ENCODE measurements around the gene SPATC1L. TPM values are rescaled to one million over a fixed set of nuclear protein-coding genes. Genes with fewer than 3 reads are reported as not detected.

Gene SPATC1L
- total and polyA plus RNA-seq, 2 of the 8 experiments (the other 6 are each of a cell fraction or from before 2014, with no cell fraction given) = 24.9 to 50.0 TPM

- no peak for DNase-seq (ENCODE audit: low read depth in 1 of 2, low spot score in 2 of 2)
- H2AFZ ChIP-seq (ENCODE audit: low read length) = no peak overlapping the region
- H3K4me3 ChIP-seq (ENCODE audit: extremely low read depth in 1 of 4, insufficient read depth in 2 of 4, low read depth in 3 of 4, low read length in 4 of 4) = no peak overlapping the region
- H2BK120ac ChIP-seq (replicated peaks; ENCODE audit: low read depth, low read length) = no peak overlapping the region
- H3K4me2 ChIP-seq (ENCODE audit: insufficient read depth in 1 of 2, low read depth in 2 of 2, low read length in 2 of 2) = no peak overlapping the region
- no peaks in the 10 kb centered on the region; a peak in 1 of 4 replicates for H3K9me3 ChIP-seq (ENCODE audit: insufficient read depth in 2 of 2, low read depth in 1 of 2, low read length in 1 of 2)
- H2BK12ac ChIP-seq (ENCODE audit: low read depth, low read length) = no peak overlapping the region
- H4K91ac ChIP-seq (replicated peaks; ENCODE audit: insufficient read length, low read length) = no peak overlapping the region
- H4K5ac ChIP-seq (ENCODE audit: insufficient read length, low read depth, low read length) = peak overlapping the region; percentile 27
- no peak for FAIRE-seq
- H3K56ac ChIP-seq (replicated peaks; ENCODE audit: insufficient read length, low read depth, low read length) = no peak overlapping the region
- H3K9ac ChIP-seq (replicated peaks in 1 of 4; ENCODE audit: extremely low read depth in 1 of 4, low read depth in 3 of 4, low read length in 3 of 4) = no peak overlapping the region
- H3K79me2 ChIP-seq (ENCODE audit: control insufficient read depth in 1 of 2, insufficient read depth in 2 of 2, low read length in 2 of 2) = no peaks in the 10 kb centered on the region
- no peak overlapping the region for H2BK5ac ChIP-seq (ENCODE audit: low read depth, low read length)
- no peak overlapping the region for H2BK20ac ChIP-seq (ENCODE audit: low read length)
- no peaks in the 10 kb centered on the region for H3K79me1 ChIP-seq (ENCODE audit: low read depth, low read length)
- ChIA-PET CTCF (ENCODE audit: partially characterized antibody) (interaction anchor here (0.7 to 1.9 kb wide), 10 partner anchors 9 to 344 kb away, joined by 3 to 19 read pairs (median 4); no protein-coding TSS in a partner anchor), POLR2A (ENCODE audit: partially characterized antibody) (interaction anchor here (1.2 to 1.3 kb wide), 3 partner anchors 11 to 146 kb away, joined by 3 to 4 read pairs (median 4); no protein-coding TSS in a partner anchor)
- no peak overlapping the region for H3K14ac ChIP-seq (ENCODE audit: insufficient read length)
- 85% methylated on average over 23 of the region's 23 CpGs; no CpG with 5 or more reads in 1 of the 2 experiments for WGBS, 2 experiments (ENCODE audit: extremely low coverage in 1 of 2, insufficient coverage in 1 of 2, insufficient read length in 1 of 2, insufficient replicate concordance in 2 of 2, low coverage in 1 of 2, low lambda C conversion rate in 2 of 2, missing lambda C conversion rate in 1 of 2)
- peaks cover 0 to 7% (median 0%) of the 10 kb centered on the region in 4 experiments; a peak in 2 of 7 replicates for H3K4me1 ChIP-seq (replicated peaks in 1 of 4; ENCODE audit: control insufficient read depth in 3 of 4, insufficient read depth in 4 of 4, low read length in 3 of 4)
- H2AK5ac ChIP-seq (ENCODE audit: low read depth, low read length) = no peak overlapping the region
- H3K4ac ChIP-seq (replicated peaks; ENCODE audit: insufficient read length, low read depth, low read length) = no peak overlapping the region
- peaks cover 2 to 17% (median 3%) of the 10 kb centered on the region in 4 experiments; a peak in 4 of 8 replicates for H3K36me3 ChIP-seq (ENCODE audit: control insufficient read depth in 2 of 4, insufficient read depth in 4 of 4, low read length in 3 of 4)
- H2BK15ac ChIP-seq (ENCODE audit: low read length) = no peak overlapping the region
- H3K18ac ChIP-seq (ENCODE audit: extremely low read depth, low read length) = no peak overlapping the region
- no peak overlapping the region for H3K23ac ChIP-seq (ENCODE audit: insufficient read length)
- H3K23me2 ChIP-seq (ENCODE audit: low read depth, low read length) = peaks cover 7% of the 10 kb centered on the region; the same call in 1 of the 2 replicates
- H4K8ac ChIP-seq (ENCODE audit: extremely low read depth, insufficient read depth, low read length) = peak overlapping the region; percentile 39
- no peak overlapping the region; the same call in 1 of the 2 replicates for H3K27ac ChIP-seq (ENCODE audit: low read depth, low read length)
- no peaks in the 10 kb centered on the region for H3K27me3 ChIP-seq (replicated peaks in 1 of 4; ENCODE audit: control insufficient read depth in 3 of 4, extremely low read depth in 1 of 4, insufficient read depth in 3 of 4, low read length in 3 of 4)
- H4K20me1 ChIP-seq (replicated peaks in 1 of 2; ENCODE audit: control insufficient read depth in 1 of 2, insufficient read depth in 2 of 2, low read length in 2 of 2) = peaks cover 0 to 14% of the 10 kb centered on the region in 2 experiments
- TF ChIP-seq ATF3 (IDR thresholded peaks at IDR 0.05; ENCODE audit: insufficient read depth, low read depth, low read length) = no peak
- TF ChIP-seq SAP30 (IDR thresholded peaks at IDR 0.05; ENCODE audit: insufficient read depth, insufficient replicate concordance, low read length) = no peak
- no peak for TF ChIP-seq SP1 (IDR thresholded peaks at IDR 0.05; ENCODE audit: low read depth, low read length)
- no peak for TF ChIP-seq CREB1 (IDR thresholded peaks at IDR 0.05)
- TF ChIP-seq CTBP2 (IDR thresholded peaks at IDR 0.05; ENCODE audit: borderline replicate concordance, insufficient read depth, insufficient read length, low read length) = no peak
- TF ChIP-seq KDM5A (IDR thresholded peaks at IDR 0.05; ENCODE audit: low read length) = no peak
- no peak for TF ChIP-seq CHD2 (IDR thresholded peaks at IDR 0.05; ENCODE audit: low read length)
- TF ChIP-seq SRF (IDR thresholded peaks at IDR 0.05; ENCODE audit: low read depth, low read length) = no peak
- no peak for TF ChIP-seq SIRT6 (IDR thresholded peaks at IDR 0.05; ENCODE audit: low read length)
- TF ChIP-seq RAD21 (IDR thresholded peaks at IDR 0.05 in 1 of 2, conservative IDR thresholded peaks at IDR 0.05 in 1 of 2; ENCODE audit: low read depth in 2 of 2, low read length in 2 of 2) = no peak
- no peak for TF ChIP-seq TAF7 (optimal IDR thresholded peaks at IDR 0.05; ENCODE audit: borderline replicate concordance, low read depth, low read length)
Measured at GRCh38 chr21:46128106-46128932, 55.9 kb downstream of the SPATC1L start.
